Suppressor macrophage treated with lipopolysaccharide for 1 hour (primary cell): ENCODE data around the gene ERAL1.
"Not testable (repeated sequence)": the region's sequence is repeated elsewhere in the genome, so short reads cannot be mapped to it uniquely, and the experiment has no call there.

Experiments
- DNase-seq, 3 donors: peaks; one replicate each; pipeline ENCODE4 v3.0.0-alpha.2; 2020 to 2022

Gene ERAL1

GRCh38 chr17:28854457-28855335 lies at the start of gene ERAL1:
Gene ERAL1 (plus strand): TSS chr17:28855016. CDS start chr17:28855035, 19 bp downstream.
- DNase-seq, result peak; percentile 91

GRCh38 chr17:28807925-28808634 lies 46.7 kb upstream of the ERAL1 start:
- peak; percentile 4 to 59 (median 49) for DNase-seq

GRCh38 chr17:28810437-28810836 lies 44.4 kb upstream of the ERAL1 start:
- peak; percentile 15 to 52 (median 24) for DNase-seq

- peak in 1 of 3 donors; percentile 4 for DNase-seq
Measured at GRCh38 chr17:28811651-28812090, 43.1 kb upstream of the ERAL1 start.

GRCh38 chr17:28812091-28812747 lies 42.6 kb upstream of the ERAL1 start:
- peak; percentile 97 to 98 (median 98) for DNase-seq

- peak; percentile 51 to 62 (median 57) for DNase-seq
Measured at GRCh38 chr17:28812748-28813377, 42.0 kb upstream of the ERAL1 start.

GRCh38 chr17:28816540-28816939 lies 38.3 kb upstream of the ERAL1 start:
- no peak for DNase-seq

GRCh38 chr17:28818819-28819221 lies 36.0 kb upstream of the ERAL1 start:
- no peak for DNase-seq

GRCh38 chr17:28819582-28819981 lies 35.2 kb upstream of the ERAL1 start:
- no peak for DNase-seq

GRCh38 chr17:28827672-28828071 lies 27.1 kb upstream of the ERAL1 start:
- DNase-seq, result no peak

- DNase-seq, result peak; percentile 10 to 23 (median 13)
Measured at GRCh38 chr17:28828294-28829040, 26.3 kb upstream of the ERAL1 start.

GRCh38 chr17:28834420-28834819 lies 20.4 kb upstream of the ERAL1 start:
- DNase-seq, result peak in 2 of 3 donors; percentile 5 to 6

- DNase-seq, result not testable (repeated sequence)
Measured at GRCh38 chr17:28836541-28836940, 18.3 kb upstream of the ERAL1 start.

- no peak for DNase-seq
Measured at GRCh38 chr17:28839221-28839620, 15.6 kb upstream of the ERAL1 start.

- DNase-seq, result no peak
Measured at GRCh38 chr17:28841901-28842281, 12.9 kb upstream of the ERAL1 start.

GRCh38 chr17:28842282-28843012 lies 12.4 kb upstream of the ERAL1 start, which contains the start of gene FAM222B:
Gene FAM222B (minus strand): TSS chr17:28842790. CDS start chr17:28766667, 76,123 bp downstream.
- peak; percentile 95 to 97 (median 97) for DNase-seq

GRCh38 chr17:28843816-28844148 lies 11.0 kb upstream of the ERAL1 start:
- no peak for DNase-seq

GRCh38 chr17:28846231-28846630 lies 8.6 kb upstream of the ERAL1 start:
- no peak for DNase-seq

- DNase-seq, result not testable (repeated sequence)
Measured at GRCh38 chr17:28846699-28847098, 8.1 kb upstream of the ERAL1 start.

GRCh38 chr17:28848667-28849066 lies 6.1 kb upstream of the ERAL1 start:
- DNase-seq, result peak; percentile 63 to 86 (median 72)

- DNase-seq, result peak in 2 of 3 donors; percentile 18
Measured at GRCh38 chr17:28849281-28849680, 5.5 kb upstream of the ERAL1 start.
